ENCODE data around the gene PSMD3.

- no peak for TF ChIP-seq POLR2A (IDR thresholded peaks at IDR 0.05; ENCODE audit: low read depth, low read length)
- no peak for TF ChIP-seq RAD21 (IDR thresholded peaks at IDR 0.05; ENCODE audit: low read length)
- TF ChIP-seq CTCF (conservative IDR thresholded peaks at IDR 0.05; ENCODE audit: low read depth, low read length) = no peak
- TF ChIP-seq SMC3 (IDR thresholded peaks at IDR 0.05; ENCODE audit: low read depth, low read length) = no peak
- no peak for TF ChIP-seq ELK1 (IDR thresholded peaks at IDR 0.05; ENCODE audit: borderline replicate concordance, low read depth, low read length)
- TF ChIP-seq BHLHE40 (IDR thresholded peaks at IDR 0.05; ENCODE audit: low read depth, low read length) = no peak
- no peak for TF ChIP-seq NFE2L2 (IDR thresholded peaks at IDR 0.05; ENCODE audit: low read depth, low read length)
- no peak for TF ChIP-seq RFX5 (IDR thresholded peaks at IDR 0.05; ENCODE audit: low read depth, low read length)
- TF ChIP-seq RCOR1 (IDR thresholded peaks at IDR 0.05; ENCODE audit: insufficient replicate concordance, low read length) = no peak
- no peak for TF ChIP-seq CHD1 (IDR thresholded peaks at IDR 0.05; ENCODE audit: low read depth, low read length)
- TF ChIP-seq MXI1 (IDR thresholded peaks at IDR 0.05; ENCODE audit: borderline replicate concordance, low read depth, low read length) = no peak
These were observed 46.7 kb upstream of the PSMD3 start for GRCh38 chr17:39933912-39934311.
